GM18519 (cell line): ENCODE measurements around the gene PPP1R13B.
"Not testable (repeated sequence)": the region's sequence is repeated elsewhere in the genome, so short reads cannot be mapped to it uniquely, and the experiment has no call there.

Experiments used
- ATAC-seq: cut with Tn5 transposase; IDR thresholded peaks from one replicate; pipeline ENCODE4 v1.9.1; 2021; ENCODE audit warnings: mild to moderate bottlenecking, moderate library complexity; ENCODE audit not compliant: unreplicated experiment, low FRiP score

PPP1R13B gene

DNA sequence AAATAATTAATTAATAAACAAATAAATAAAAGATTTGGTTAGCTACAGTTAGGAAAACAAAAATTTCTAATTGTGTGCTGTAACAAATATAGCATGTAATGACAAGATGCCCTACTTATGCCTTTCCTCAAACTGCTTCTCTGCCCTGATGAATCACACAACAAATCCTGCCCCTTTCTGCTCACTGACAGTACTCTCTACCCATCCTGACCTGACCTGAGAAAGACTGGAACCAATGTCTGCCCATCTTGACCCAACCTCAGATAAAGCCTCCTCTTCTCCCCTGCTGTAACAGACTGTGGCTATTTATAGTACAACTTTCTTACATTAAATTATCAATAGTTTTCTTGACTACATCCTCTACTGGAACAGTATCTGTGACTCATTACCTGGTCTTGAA, 43.7 kb downstream of the PPP1R13B start:
- no peak for ATAC-seq

DNA sequence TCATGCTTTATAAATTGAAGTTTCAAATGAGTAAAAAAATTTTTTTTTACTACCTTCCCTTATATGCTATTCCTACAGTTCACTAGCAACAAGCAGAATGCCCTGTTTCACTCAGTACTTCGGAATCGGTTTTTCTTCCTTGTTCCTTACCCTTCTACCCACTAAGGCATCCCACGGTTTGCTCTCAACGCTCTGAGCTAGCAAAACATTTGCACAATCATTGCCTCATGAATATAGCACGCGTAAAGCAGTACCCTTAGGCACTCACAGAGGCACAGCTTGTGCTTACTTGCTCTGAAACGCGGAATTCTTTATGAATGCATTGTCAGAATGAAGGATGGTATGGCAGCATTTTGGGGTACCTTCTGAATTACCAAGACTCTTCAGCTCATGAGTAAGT, 45.0 kb downstream of the PPP1R13B start:
- no peak for ATAC-seq

DNA sequence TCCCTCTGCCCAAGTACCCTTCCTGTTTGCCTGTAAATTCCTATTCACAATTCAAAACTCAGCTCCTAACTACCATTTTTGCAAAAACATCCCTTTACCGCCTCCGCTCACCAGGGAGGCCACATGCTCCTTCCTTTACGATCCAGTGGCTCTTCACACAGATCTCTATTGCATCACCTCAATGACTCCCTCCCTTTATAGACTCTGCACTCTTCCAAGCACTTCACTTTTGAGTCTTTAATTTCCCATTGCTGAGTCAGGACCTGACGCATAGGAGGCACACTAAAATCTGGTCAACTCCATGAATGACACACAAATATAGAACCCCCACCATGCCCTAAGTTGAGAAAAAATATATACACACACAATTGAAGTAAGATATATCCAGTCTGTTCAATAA, 45.9 kb downstream of the PPP1R13B start:
- no peak for ATAC-seq

DNA sequence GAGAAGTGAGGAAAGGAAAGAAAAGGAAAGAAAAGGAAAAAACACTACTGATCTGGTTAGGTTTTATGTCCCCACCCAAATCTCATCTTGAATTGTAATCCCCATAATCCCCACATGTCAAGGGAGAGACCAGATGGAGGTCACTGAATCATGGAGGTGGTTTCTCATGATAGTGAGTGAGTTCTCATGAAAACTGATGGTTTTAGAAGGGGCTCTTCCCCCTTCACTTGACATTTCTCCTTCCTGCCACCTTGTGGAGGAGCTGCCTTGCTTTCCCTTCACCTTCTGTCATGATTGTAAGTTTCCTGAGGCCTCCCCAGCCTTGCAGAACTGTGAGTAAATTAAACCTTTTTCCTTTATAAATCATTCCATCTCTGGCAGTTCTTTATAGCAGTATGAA, 54.2 kb downstream of the PPP1R13B start:
- not testable (repeated sequence) for ATAC-seq

DNA sequence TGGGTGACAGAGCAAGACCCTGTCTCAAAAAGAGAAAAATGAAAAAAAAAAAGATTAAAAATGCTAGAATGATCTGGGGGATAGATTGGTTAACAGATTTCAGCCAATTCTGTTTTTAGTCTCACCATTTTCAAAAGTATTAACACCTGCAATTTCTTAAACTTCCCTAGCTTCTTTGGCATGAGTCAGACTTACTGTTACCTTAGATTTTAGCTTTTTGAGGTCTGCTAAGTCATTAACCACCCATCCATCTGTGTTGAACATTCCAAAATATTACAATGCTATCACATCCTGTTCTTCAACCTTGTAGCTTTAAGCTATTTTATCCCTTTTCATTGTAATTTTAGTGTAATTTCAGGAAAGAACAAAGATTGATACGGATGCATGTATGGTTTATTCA, 59.3 kb downstream of the PPP1R13B start:
- ATAC-seq: no peak

DNA sequence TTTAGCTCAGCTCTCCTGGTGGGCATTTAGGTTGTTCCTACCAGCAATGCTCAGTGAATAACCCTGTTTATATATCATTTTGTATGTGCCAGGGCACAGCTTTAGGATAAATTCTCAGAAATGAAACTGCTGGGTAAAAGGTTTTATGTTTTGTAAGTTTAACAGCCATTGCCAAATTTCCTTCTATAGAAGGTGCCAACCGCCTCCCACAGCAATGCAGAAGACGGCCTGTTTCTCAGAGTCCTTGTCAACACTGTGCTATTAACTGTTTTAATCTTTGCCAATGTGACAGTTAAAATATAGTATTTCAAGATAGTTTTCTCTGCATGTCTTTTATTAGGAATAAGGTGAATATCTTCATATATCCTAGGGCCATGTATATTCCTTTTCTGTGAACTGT, 65.0 kb downstream of the PPP1R13B start:
- no peak for ATAC-seq

DNA sequence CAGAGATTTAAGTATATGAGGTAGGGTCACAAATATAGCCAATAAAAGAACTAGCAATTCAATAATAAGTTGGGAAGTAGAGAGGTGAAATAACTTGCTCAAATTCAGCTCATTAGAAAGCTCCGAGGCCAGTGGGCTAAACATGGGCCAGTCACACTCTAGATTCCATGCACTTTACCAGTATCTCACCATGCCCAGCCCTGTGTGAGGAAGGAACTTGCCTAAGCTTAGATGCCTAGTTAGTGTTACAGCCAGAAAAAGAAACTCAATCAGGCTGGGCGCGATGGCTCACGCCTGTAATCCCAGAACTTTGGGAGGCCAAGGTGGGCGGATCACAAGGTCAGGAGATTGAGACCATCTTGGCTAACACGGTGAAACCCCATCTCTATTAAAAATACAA, 71.1 kb downstream of the PPP1R13B start:
- not testable (repeated sequence) for ATAC-seq

DNA sequence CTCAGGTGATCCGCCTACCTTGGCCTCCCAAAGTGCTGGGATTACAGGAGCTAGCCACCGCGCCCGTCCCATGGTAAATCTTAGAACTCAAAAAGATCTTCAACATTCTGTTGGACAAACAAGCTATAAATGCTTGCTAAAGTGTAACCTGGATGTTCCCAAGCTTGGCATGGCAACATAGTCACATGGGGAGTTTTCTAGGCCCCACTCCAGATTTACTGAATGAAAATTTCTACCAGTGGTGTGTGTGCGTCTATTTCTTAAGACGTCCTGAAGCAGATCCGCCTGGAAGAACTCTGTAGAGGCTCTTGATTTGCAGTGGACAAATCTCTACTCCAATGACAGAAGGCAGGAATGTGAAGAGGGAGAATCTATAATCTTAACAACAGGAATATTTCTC, 71.9 kb downstream of the PPP1R13B start:
- ATAC-seq: no peak

DNA sequence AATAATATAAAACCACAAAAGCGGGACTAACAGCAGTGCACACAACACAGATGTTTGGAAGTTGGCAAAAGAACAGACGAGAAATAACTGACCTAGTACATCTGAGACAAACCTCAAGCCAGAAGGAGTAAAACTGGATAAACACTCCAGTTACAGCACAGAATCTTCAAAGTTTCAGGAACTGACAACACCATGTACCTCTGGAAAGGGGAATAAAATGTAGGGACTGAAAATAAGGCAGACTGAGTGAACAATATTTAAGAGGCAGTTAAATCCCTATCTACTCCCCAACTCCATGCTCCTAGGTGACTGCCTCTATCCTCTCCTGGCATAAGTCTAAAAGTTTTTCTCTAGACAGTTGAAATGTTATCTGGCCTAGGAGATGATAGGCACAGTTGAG, 73.9 kb downstream of the PPP1R13B start:
- ATAC-seq: no peak

DNA sequence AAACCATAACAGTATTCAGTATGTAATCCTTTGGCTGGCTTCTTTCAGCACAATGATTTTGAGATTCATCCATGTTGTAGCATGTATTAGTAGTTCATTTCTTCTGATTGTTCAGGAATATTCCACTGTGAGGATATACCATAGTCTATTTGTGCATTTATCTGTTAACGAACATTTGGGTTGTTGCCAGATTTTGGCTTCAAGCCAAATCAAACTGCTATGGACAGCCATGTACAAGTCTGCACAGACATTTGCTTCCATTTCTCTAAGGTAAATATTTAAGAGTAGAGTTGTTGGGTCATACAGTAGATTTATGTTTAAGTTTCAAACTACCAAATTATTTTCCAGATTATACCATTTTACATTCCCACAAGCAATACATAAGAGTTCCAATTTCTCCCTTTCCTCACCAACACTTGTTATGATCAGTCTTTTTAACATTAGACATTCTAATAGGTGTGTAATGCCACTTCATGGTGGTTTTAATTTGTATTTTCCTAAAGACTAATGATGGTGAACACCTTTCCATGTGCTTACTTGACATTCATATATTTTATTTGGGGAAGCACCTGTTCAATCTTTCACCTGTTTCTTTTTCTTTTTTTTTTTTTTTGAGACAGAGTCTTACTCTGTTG, 75.2 kb downstream of the PPP1R13B start:
- no peak for ATAC-seq

DNA sequence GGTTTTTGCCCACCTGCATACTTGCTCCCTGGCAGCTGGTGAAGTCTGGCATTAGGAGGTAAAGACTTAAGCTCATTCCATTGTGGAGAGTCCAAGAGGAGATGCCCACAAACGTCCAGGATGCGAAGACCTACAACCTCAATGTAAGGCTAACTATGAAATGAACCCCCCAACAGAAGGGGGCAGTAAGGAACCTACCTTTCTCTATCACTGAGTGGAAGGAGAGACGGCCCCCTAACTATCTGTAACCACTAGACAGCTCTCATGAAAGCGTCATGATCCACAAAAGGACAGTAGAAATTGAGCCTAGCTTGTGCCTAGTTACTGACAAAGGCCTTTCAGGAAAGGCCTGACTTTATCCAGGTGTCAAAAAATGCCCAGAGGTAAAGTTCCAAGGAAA, 76.5 kb downstream of the PPP1R13B start:
- no peak for ATAC-seq

DNA sequence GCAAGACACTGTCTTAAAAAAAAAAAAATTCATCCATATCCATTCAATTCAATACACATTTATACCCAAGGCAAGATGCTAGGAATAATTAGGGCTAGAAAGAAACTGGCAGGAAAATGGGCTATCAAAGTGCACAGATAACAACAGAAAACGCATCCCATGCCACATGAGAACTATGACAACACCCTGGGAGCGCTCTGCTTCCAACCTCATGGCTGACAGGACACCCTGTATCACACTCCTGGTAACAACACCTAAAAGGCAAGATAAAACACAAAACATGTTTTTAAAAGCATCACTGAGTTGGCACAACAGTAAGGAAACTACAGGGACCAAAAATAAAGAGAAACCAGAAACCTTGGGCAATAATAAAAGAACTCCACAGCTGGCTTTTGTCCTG, 76.9 kb downstream of the PPP1R13B start:
- ATAC-seq: no peak

DNA sequence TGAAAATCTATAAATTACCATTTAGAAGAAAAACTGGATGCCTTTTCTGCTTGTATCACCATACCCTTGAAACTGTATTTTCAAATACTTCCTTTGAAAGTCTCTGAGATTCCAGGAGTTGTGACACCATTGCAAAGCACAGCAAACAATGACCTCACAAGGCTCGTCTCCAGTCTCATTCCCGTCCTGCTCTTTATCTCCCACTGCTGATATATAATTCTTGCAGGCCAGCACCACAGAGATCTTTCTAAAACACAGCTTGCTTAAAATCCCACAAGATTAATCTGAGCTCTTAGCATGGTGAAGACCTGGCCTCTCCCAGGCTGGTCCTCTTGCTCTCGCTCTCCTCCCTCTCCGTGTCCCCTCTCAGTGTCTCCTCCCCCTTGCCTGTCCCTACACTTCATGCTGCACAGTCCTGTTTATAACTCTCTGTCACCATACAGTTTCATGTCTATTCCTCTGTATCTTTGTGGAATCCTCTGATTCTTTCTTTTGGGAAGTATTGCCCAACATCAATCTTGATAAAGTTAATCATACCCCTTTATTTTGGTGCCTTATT, 80.0 kb downstream of the PPP1R13B start:
- ATAC-seq: no peak

DNA sequence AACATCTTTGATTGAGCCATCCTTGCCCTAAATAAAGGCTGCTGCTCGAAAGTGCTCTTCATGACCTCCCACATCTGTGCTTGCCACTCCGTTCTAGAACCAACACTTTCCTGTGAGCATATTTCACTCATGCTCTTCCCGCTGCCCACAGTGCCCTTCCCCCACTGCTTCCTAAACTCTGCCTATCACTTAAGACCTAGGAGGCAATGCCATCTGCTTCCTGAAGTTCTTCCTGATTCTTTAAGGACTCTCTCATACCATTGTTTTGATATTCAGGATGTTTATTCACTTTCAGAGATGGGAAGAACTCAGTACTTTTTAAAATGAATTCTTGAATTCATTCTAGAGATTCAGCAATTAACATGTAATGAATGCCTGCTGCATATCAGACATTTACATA, 81.8 kb downstream of the PPP1R13B start:
- ATAC-seq: no peak

DNA sequence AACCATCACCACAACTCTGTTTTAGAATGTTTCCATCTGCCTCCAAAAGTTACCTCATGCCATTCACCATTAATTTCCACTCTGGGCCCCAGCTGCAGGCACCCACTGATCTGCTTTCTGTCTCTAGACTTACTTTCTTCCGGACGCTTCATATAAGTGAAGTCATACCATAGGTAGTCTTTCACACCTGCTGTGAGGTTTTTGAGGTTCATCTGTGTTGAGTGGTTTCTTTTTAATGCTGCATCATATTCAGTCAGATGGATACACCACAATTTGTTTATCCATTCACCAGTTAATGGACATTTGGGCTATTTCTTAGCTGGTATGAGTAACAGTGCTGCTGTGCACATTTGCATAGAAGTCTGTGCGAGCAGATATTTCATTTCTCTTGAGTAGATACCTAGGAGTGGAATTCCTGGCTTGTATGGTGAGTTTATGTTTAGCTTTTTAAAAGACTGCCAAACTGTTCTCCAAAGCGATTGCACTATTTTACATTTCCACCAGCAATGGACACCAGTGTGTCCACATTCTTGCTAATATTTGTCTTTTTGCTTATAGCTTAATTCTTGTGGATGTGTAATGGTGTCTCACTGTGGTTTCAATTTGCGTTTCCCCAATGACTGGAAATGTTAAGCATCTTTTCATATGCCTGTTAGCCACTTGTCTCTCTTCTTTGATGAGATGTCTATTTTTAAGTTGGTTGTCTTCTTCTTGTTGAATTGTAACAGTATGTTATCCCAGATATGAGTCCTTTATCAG, 83.5 kb downstream of the PPP1R13B start:
- ATAC-seq: no peak

DNA sequence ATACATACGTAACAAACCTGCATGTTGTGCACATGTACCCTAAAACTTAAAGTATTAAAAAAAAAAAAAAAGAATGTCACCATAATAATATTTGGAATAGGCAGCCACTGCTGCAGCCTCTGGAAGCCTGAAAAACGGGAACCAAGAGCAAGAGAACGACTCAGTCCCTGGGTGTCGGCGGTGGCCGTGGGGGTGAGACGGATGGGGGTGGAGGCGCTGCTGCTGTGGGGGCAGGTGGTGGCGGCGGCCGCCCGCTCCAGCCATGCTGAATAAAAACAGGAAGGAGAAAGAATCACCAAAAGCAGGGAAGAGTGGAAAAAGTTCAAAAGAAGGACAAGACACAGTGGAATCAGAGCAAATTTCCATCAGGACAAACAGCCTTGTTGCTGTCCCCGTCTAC, 84.8 kb downstream of the PPP1R13B start:
- no peak for ATAC-seq

DNA sequence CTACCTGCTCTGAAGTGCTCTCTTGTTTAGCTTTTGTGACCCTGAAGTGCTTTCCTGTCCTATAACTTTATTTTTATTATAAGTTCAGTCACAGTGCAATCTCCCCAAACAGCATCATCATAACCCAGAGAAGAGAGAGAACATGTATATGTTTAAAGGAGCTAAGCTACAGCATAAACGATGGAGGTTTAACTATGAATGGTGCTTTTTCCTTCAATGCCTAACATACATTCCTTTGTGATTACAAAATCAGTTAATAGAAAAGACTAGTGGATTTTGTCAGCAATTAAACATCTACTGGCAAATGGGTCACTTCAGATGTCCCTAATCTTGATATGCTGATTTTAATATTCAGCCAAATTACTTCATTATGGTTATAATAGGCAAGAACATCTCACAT, 85.3 kb downstream of the PPP1R13B start:
- no peak for ATAC-seq

DNA sequence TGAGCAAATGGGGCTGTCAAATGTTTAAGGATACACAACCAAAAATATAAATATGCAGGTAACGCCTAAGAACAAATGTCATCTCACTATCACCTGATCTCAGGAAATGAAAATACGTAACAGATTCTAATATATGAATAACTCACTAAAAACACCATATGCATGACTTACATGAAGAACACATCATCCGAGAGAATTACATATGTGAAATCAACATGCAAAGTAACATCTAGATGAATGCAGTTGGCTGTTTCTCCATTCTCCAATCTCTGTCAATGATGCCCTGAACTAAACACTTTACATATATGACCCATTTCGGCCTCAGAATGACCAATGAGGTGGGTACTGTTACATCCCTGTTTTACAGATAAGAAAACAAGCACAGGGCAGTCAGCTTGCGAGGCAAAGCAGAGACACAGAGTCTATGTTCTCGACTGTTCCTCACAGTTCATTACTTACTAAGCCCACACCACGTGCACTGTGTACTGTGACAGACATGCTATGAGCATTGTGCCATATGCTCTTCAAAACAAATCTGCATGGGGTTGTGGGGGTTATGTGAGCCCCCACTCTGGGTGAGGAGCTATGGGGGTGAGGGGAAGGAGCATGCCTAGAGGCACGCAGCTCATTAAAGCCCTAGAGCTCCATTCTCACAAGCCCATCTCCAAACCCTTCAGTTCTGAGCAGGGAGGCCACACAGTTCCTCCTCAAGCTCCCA, 89.2 kb downstream of the PPP1R13B start:
- no peak for ATAC-seq

DNA sequence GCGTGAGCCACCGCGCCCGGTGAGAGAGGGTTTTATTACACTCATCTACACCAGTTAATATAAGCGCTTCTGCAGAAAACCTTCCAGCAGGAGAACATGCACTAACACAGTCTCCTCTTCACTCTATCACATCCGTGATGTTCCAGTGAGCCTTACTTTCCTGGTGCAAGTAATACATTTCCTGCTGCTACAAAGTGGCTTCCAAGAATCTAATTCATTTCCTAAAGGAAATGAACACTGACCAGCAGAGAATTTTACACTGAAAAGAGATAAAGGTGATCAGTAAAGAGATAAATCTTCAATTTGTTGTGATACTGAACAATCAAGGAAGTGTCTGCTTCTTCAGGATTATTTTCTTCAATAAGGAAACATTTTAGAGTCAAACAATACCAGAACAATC, 92.3 kb downstream of the PPP1R13B start:
- no peak for ATAC-seq

DNA sequence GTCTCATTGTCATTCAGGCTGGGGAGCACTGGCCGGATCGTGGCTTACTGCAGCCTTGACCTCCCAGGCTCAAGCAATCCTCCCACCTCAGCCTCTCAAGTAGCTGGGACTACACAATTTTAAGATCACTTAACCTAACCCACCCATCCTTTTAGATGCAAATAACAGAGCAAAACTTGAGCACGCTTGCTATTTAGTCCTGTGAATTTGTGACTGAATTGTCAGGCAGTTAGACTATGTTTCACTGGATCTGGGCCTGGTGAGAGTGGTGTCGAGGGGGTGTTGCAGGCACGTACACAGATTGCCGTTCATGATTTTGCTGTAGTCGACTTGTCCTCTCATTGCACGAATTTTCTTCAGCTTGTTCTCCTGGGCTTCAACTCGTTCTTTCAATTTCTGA, 93.6 kb downstream of the PPP1R13B start:
- ATAC-seq: no peak

DNA sequence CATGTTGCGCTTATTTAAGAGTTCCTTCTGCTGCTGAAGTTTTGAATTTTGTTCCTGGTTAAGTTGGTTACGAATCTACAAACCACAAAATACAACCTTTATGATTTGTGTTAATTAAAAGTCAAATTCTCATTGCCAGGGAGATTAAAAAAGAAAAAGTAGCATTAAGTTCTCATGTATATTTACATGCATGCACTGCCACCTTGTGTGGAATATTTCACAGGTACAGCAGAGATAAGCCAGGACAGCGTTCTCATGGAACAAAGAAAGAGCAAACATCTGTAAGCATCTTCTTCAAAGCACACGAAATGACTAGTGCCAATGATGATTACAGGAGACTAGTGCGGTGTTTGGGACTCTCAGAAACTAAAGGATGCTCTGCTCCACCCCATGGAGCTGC, 97.5 kb downstream of the PPP1R13B start:
- ATAC-seq: no peak
